Measurements from ENCODE around the gene SLC12A6. TPM values are rescaled to one million over a fixed set of nuclear protein-coding genes. Genes with fewer than 3 reads are reported as not detected.
A peak's percentile ranks its signal among the peaks of the same experiment; 100 is the strongest.

Gene SLC12A6
- total and polyA plus RNA-seq, 2 of the 13 experiments (the other 11 are each of a cell fraction or from before 2014, with no cell fraction given) = 15.2 to 30.1 TPM

DNA sequence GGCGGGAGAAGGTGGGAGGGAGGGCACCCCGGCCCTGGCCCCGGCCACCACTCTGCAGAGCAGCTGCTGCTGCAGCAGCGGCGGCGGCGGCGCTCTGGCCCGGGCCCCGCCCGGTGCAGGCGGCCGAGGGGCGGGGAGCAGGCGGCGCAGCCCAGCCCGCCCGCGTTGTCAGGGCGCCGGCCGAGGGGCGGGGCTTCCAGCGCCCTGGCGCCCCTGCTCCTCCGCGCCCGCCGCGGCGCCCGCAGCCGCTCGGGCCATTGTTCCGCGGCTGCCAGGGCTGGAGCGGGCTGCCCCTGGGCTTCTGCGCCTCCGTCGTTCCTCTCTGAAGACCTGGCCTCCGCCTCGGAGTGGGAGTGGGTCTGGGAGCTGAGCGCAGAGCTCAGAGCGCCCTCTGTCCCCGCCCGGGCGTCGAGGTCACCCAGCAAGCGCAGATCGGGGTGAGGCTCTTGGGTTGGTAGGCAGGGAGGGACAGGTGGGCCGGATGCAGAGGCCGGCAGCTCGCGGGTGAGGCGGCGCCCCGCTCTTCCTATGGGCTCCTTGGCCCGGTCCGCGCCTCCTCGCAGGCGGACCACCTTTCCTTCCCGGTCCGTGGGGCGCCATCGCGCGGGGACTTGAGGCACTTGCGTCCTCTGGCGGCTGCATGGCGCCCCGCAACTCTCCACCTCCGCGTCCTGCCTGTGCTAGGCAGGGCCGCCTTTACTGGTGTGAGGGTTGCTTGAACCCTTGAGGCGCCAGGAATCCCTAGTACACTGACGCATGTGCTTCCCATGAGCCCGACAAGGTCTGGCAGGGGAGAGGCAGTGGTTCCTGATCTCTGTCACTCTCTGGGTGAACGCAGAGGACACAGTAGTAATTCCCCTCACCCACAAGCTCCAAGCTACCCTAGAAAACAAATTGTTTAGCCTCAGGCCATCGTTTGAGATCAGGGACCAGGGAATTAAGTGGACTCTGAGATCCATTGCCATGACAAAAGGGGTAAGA, 29.8 kb upstream of the SLC12A6 start, which contains the start of gene LPCAT4 (continued):
- TF ChIP-seq ZSCAN22 (CRISPR knock-in tag; IDR thresholded peaks at IDR 0.05) = no peak
- 0 out of 2 replicates have a peak, but pooled peaks have one; percentile 32 for TF ChIP-seq ZSCAN9 (CRISPR knock-in tag; IDR thresholded peaks at IDR 0.05; ENCODE audit: borderline replicate concordance)
- TF ChIP-seq SYNCRIP (IDR thresholded peaks at IDR 0.05; ENCODE audit: insufficient read depth, low read depth, low read length) = no peak
- TF ChIP-seq NFE2 (CRISPR knock-in tag; IDR thresholded peaks at IDR 0.05) = no peak
- TF ChIP-seq, protein P1, sequence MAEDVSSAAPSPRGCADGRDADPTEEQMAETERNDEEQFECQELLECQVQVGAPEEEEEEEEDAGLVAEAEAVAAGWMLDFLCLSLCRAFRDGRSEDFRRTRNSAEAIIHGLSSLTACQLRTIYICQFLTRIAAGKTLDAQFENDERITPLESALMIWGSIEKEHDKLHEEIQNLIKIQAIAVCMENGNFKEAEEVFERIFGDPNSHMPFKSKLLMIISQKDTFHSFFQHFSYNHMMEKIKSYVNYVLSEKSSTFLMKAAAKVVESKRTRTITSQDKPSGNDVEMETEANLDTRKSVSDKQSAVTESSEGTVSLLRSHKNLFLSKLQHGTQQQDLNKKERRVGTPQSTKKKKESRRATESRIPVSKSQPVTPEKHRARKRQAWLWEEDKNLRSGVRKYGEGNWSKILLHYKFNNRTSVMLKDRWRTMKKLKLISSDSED (CRISPR knock-in tag; IDR thresholded peaks at IDR 0.05) = no peak
- TF ChIP-seq ZNF446 (CRISPR knock-in tag; IDR thresholded peaks at IDR 0.05) = no peak
- no peak for TF ChIP-seq MZF1 (CRISPR knock-in tag; IDR thresholded peaks at IDR 0.05; ENCODE audit: borderline replicate concordance)
- TF ChIP-seq RFXANK (CRISPR knock-in tag; IDR thresholded peaks at IDR 0.05) = no peak
- no peak for TF ChIP-seq ZNF10 (CRISPR knock-in tag; IDR thresholded peaks at IDR 0.05; ENCODE audit: borderline replicate concordance, low read depth)
- TF ChIP-seq, protein P2, sequence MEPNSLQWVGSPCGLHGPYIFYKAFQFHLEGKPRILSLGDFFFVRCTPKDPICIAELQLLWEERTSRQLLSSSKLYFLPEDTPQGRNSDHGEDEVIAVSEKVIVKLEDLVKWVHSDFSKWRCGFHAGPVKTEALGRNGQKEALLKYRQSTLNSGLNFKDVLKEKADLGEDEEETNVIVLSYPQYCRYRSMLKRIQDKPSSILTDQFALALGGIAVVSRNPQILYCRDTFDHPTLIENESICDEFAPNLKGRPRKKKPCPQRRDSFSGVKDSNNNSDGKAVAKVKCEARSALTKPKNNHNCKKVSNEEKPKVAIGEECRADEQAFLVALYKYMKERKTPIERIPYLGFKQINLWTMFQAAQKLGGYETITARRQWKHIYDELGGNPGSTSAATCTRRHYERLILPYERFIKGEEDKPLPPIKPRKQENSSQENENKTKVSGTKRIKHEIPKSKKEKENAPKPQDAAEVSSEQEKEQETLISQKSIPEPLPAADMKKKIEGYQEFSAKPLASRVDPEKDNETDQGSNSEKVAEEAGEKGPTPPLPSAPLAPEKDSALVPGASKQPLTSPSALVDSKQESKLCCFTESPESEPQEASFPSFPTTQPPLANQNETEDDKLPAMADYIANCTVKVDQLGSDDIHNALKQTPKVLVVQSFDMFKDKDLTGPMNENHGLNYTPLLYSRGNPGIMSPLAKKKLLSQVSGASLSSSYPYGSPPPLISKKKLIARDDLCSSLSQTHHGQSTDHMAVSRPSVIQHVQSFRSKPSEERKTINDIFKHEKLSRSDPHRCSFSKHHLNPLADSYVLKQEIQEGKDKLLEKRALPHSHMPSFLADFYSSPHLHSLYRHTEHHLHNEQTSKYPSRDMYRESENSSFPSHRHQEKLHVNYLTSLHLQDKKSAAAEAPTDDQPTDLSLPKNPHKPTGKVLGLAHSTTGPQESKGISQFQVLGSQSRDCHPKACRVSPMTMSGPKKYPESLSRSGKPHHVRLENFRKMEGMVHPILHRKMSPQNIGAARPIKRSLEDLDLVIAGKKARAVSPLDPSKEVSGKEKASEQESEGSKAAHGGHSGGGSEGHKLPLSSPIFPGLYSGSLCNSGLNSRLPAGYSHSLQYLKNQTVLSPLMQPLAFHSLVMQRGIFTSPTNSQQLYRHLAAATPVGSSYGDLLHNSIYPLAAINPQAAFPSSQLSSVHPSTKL (CRISPR knock-in tag; IDR thresholded peaks at IDR 0.05) = no peak; the same call in 1 of the 2 replicates
- no peak for TF ChIP-seq SP1 (IDR thresholded peaks at IDR 0.05)
- TF ChIP-seq SP1 (CRISPR knock-in tag; IDR thresholded peaks at IDR 0.05) = peak; percentile 53
- peak; percentile 24; the same call in 1 of the 2 replicates for TF ChIP-seq FOXA3 (CRISPR knock-in tag; IDR thresholded peaks at IDR 0.05)
- peak; percentile 79; the same call in 1 of the 2 replicates for TF ChIP-seq ZNF225 (CRISPR knock-in tag; IDR thresholded peaks at IDR 0.05)
- no peak for TF ChIP-seq ZNF33A (CRISPR knock-in tag; IDR thresholded peaks at IDR 0.05; ENCODE audit: borderline replicate concordance)
- TF ChIP-seq ZNF572 (CRISPR knock-in tag; IDR thresholded peaks at IDR 0.05) = no peak
- peak; percentile 68; the same call in 1 of the 2 replicates for TF ChIP-seq ZNF331 (CRISPR knock-in tag; IDR thresholded peaks at IDR 0.05)
- no peak for TF ChIP-seq ZKSCAN1 (IDR thresholded peaks at IDR 0.05; ENCODE audit: low read length)
- TF ChIP-seq KDM4B (CRISPR knock-in tag; IDR thresholded peaks at IDR 0.05) = no peak; the same call in 1 of the 2 replicates
- TF ChIP-seq THAP11 (CRISPR knock-in tag; IDR thresholded peaks at IDR 0.05) = peak; percentile 61
- TF ChIP-seq, protein P3, sequence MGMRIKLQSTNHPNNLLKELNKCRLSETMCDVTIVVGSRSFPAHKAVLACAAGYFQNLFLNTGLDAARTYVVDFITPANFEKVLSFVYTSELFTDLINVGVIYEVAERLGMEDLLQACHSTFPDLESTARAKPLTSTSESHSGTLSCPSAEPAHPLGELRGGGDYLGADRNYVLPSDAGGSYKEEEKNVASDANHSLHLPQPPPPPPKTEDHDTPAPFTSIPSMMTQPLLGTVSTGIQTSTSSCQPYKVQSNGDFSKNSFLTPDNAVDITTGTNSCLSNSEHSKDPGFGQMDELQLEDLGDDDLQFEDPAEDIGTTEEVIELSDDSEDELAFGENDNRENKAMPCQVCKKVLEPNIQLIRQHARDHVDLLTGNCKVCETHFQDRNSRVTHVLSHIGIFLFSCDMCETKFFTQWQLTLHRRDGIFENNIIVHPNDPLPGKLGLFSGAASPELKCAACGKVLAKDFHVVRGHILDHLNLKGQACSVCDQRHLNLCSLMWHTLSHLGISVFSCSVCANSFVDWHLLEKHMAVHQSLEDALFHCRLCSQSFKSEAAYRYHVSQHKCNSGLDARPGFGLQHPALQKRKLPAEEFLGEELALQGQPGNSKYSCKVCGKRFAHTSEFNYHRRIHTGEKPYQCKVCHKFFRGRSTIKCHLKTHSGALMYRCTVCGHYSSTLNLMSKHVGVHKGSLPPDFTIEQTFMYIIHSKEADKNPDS (CRISPR knock-in tag; IDR thresholded peaks at IDR 0.05) = no peak
- TF ChIP-seq, protein P4, sequence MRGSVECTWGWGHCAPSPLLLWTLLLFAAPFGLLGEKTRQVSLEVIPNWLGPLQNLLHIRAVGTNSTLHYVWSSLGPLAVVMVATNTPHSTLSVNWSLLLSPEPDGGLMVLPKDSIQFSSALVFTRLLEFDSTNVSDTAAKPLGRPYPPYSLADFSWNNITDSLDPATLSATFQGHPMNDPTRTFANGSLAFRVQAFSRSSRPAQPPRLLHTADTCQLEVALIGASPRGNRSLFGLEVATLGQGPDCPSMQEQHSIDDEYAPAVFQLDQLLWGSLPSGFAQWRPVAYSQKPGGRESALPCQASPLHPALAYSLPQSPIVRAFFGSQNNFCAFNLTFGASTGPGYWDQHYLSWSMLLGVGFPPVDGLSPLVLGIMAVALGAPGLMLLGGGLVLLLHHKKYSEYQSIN (CRISPR knock-in tag; IDR thresholded peaks at IDR 0.05; ENCODE audit: borderline replicate concordance) = no peak

All from HepG2 (cell line).